Right lobe of liver (tissue), 4 donors: ENCODE results near the gene ATP7B.

Source experiments
- CTCF ChIP-seq, 4 donors: fragments of 200-600 bp in 3 of 4; fragments of 450-650 bp in 1 of 4; IDR thresholded peaks; one replicate each; pipeline versions ENCODE4 v1.5.1 to v1.8.0; 2016 to 2022; ENCODE audit warnings: antibody characterized with exemption in 4 of 4, mild to moderate bottlenecking in 2 of 4
- POLR2A ChIP-seq: fragments of 450-650 bp; IDR thresholded peaks from one replicate; pipeline ENCODE4 v1.6.1; 2017; ENCODE audit warnings: antibody characterized with exemption, mild to moderate bottlenecking
- donor health status: DM: no; HTN: no; CAD: no.
- donor health status: DM: no; HTN: no; CAD: no.
- donor health status: DM: no; HTN: yes; CAD: no.

DNA sequence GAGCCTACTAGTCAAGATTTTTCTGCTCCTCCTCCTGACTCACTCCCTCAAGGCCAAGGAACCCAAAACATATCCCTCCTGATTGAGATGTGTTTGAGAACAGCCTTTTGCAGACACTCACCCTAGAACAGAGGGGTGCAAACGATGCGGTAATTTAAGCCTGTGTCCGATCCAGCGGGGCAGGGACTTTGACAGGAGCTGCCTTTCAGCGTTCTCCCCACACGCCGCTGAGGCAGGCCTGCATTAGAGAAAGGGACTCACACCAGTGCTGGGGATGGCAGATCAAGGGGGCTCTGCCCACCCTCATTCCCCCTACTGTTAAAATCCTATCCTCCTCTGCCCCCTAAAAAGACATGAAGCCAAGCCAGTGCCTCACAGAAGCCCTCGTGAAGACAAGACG lies 79.0 kb downstream of the ATP7B start:
- TF ChIP-seq CTCF (IDR thresholded peaks at IDR 0.05) (no peak), POLR2A (no peak)
